Keratinocyte (primary cell): Measurements from ENCODE around the gene PRCP. TPM values are rescaled to one million over a fixed set of nuclear protein-coding genes. Genes with fewer than 3 reads are reported as not detected.
A peak's percentile ranks its signal among the peaks of the same experiment; 100 is the strongest.
"Not testable (repeated sequence)": the region's sequence is repeated elsewhere in the genome, so short reads cannot be mapped to it uniquely, and the experiment has no call there.

Experiments used
- DNase-seq: peaks from one replicate; pipeline ENCODE4 v3.0.0-alpha.2; 2011; ENCODE audit warnings: low read depth, missing footprints, low spot score
- FAIRE-seq: peaks from 2 replicates; lab custom pipeline; 2011; peaks lifted over from hg19 to GRCh38; lab: Jason Lieb, UNC
- H2AFZ ChIP-seq: 2 replicates; pipeline ENCODE4 v1.6.0; 2012; ENCODE audit warnings: low read length, control low read depth, inconsistent platforms; ENCODE audit not compliant: control insufficient read depth
- H3K27ac ChIP-seq: 2 replicates; pipeline ENCODE4 v1.5.1; 2011; ENCODE audit warnings: low read length; ENCODE audit not compliant: control insufficient read depth, insufficient read depth
- H3K27me3 ChIP-seq: 3 replicates; pipeline ENCODE4 v1.6.0; 2011; ENCODE audit warnings: low read length; ENCODE audit not compliant: control insufficient read depth, insufficient read depth; ENCODE audit errors: extremely low read depth
- H3K36me3 ChIP-seq, 2 experiments: 2 replicates in 1 of 2; 3 replicates in 1 of 2; pipeline ENCODE4 v1.5.1; 2011; ENCODE audit warnings: low read length in 2 of 2, mild to moderate bottlenecking in 1 of 2; ENCODE audit not compliant: control insufficient read depth in 2 of 2, insufficient read depth in 2 of 2; ENCODE audit errors: extremely low read depth in 1 of 2
- H3K4me1 ChIP-seq: 3 replicates; pipeline ENCODE4 v1.5.1; 2011; ENCODE audit warnings: low read length; ENCODE audit not compliant: control insufficient read depth, insufficient read depth; ENCODE audit errors: extremely low read depth
- H3K4me2 ChIP-seq: 3 replicates; pipeline ENCODE4 v1.6.0; 2011; ENCODE audit warnings: low read depth, low read length; ENCODE audit not compliant: control insufficient read depth, insufficient read depth; ENCODE audit errors: extremely low read depth
- H3K4me3 ChIP-seq, 3 experiments: fragments of 200-600 bp in 1 of 3; sonication (generic) in 1 of 3; 2 replicates in 2 of 3; 3 replicates in 1 of 3; pipeline ENCODE4 v1.5.1; 2011 to 2016; ENCODE audit warnings: low read length in 3 of 3, mild to moderate bottlenecking in 3 of 3, control low read depth in 2 of 3, inconsistent platforms in 1 of 3, low read depth in 1 of 3, mixed read lengths in 1 of 3, mixed run types in 1 of 3, moderate library complexity in 1 of 3; ENCODE audit not compliant: control insufficient read depth in 2 of 3, insufficient read depth in 2 of 3; ENCODE audit errors: extremely low read depth in 1 of 3
- H3K79me2 ChIP-seq: 2 replicates; pipeline ENCODE4 v1.6.0; 2012; ENCODE audit warnings: low read length; ENCODE audit not compliant: control insufficient read depth, insufficient read depth
- H3K9ac ChIP-seq: 3 replicates; pipeline ENCODE4 v1.6.0; 2011; ENCODE audit warnings: low read length; ENCODE audit not compliant: control insufficient read depth, insufficient read depth; ENCODE audit errors: extremely low read depth
- H3K9me1 ChIP-seq: 3 replicates; pipeline ENCODE4 v1.6.0; 2011; ENCODE audit warnings: low read length; ENCODE audit not compliant: control insufficient read depth, insufficient read depth; ENCODE audit errors: extremely low read depth
- H3K9me3 ChIP-seq: 2 replicates; pipeline ENCODE4 v1.5.1; 2012; ENCODE audit warnings: low read depth, low read length; ENCODE audit not compliant: control insufficient read depth
- H4K20me1 ChIP-seq: 3 replicates; pipeline ENCODE4 v1.6.0; 2011; ENCODE audit warnings: low read length; ENCODE audit not compliant: control insufficient read depth, insufficient read depth; ENCODE audit errors: extremely low read depth
- EZH2 ChIP-seq: IDR thresholded peaks from one replicate; pipeline ENCODE4 v1.6.1; 2012; ENCODE audit warnings: inconsistent platforms, mild to moderate bottlenecking, low read length, moderate library complexity
- dilution Hi-C: fragments of 300-500 bp; cut with MboI; formaldehyde crosslinking; loops from one replicate; pipeline ENCODE4 v1.7.0; 2020; ENCODE audit warnings: low sequenced_read_pairs; ENCODE audit not compliant: extremely low pct_ligation_motif_present
- polyA plus RNA-seq, 5 experiments: library from polyadenylated mRNA; depleted of rRNA in 3 of 5; stranded (reverse) in 3 of 5; stranded (forward) in 1 of 5; unstranded in 1 of 5; fragments of >200 nt; gene quantifications; 1 replicate in 1 of 5; 2 replicates in 3 of 5; 3 replicates in 1 of 5; pipeline versions ENCODE4 v1.2.1 to v1.2.3, GENCODE V29; 2011 to 2012; ENCODE audit warnings: missing spikeins in 2 of 5, low read depth in 1 of 5, low replicate concordance in 1 of 5
- TF ChIP-seq, protein P1 (sequence below), 3 experiments: IDR thresholded peaks in 1 of 3; conservative IDR thresholded peaks in 1 of 3; optimal IDR thresholded peaks in 1 of 3; 2 replicates in 2 of 3; 3 replicates in 1 of 3; pipeline versions ENCODE3 to v1.5.1; 2011; ENCODE audit warnings: low read length in 3 of 3, mild to moderate bottlenecking in 3 of 3, moderate library complexity in 2 of 3, control low read depth in 1 of 3, inconsistent platforms in 1 of 3; ENCODE audit not compliant: insufficient read depth in 2 of 3; ENCODE audit errors: extremely low read depth in 1 of 3

Gene PRCP
- polyA plus RNA-seq, 1 donor (not counting 4 experiments of a cell fraction or from before 2014, with no cell fraction given) = 43.5 TPM

DNA sequence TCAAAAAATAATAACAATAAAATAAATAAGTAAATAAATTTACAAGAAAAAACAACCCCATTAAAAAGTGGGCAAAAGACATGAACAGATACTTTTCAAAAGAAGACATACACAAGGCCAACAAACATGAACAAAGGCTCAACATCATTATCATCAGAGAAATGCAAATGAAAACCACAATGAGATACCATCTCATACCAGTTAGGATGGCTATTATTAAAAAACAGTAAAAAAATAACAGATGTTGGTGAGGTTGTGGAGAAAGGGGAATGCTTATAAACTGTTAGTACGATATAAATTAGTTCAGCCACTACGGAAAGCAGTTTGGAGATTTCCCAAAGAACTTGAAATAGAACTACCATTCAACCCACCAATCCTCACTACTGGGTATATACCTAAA is 44.6 kb downstream of the PRCP start:
- dilution Hi-C loops = no loop called here
- H4K20me1 ChIP-seq = no peaks in the 10 kb centered on the region
- TF ChIP-seq EZH2 = no peak
- TF ChIP-seq, protein P1, sequence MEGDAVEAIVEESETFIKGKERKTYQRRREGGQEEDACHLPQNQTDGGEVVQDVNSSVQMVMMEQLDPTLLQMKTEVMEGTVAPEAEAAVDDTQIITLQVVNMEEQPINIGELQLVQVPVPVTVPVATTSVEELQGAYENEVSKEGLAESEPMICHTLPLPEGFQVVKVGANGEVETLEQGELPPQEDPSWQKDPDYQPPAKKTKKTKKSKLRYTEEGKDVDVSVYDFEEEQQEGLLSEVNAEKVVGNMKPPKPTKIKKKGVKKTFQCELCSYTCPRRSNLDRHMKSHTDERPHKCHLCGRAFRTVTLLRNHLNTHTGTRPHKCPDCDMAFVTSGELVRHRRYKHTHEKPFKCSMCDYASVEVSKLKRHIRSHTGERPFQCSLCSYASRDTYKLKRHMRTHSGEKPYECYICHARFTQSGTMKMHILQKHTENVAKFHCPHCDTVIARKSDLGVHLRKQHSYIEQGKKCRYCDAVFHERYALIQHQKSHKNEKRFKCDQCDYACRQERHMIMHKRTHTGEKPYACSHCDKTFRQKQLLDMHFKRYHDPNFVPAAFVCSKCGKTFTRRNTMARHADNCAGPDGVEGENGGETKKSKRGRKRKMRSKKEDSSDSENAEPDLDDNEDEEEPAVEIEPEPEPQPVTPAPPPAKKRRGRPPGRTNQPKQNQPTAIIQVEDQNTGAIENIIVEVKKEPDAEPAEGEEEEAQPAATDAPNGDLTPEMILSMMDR (optimal IDR thresholded peaks at IDR 0.05 in 1 of 3, IDR thresholded peaks at IDR 0.05 in 1 of 3, conservative IDR thresholded peaks at IDR 0.05 in 1 of 3; ENCODE audit: extremely low read depth in 1 of 3, insufficient read depth in 2 of 3, low read length in 3 of 3) = no peak
- H3K9me1 ChIP-seq = no peaks in the 10 kb centered on the region
- no peak overlapping the region for H3K4me3 ChIP-seq
- DNase-seq (no peak), FAIRE-seq (no peak)
- H3K9ac ChIP-seq = no peak overlapping the region
- no peaks in the 10 kb centered on the region for H3K9me3 ChIP-seq
- H3K36me3 ChIP-seq = no peaks in the 10 kb centered on the region
- no peak overlapping the region for H3K4me2 ChIP-seq
- H3K27ac ChIP-seq = no peak overlapping the region
- H2AFZ ChIP-seq = no peak overlapping the region
- peaks cover 31% of the 10 kb centered on the region for H3K4me1 ChIP-seq
- H3K27me3 ChIP-seq = no peaks in the 10 kb centered on the region
- H3K79me2 ChIP-seq = peaks cover 2% of the 10 kb centered on the region

DNA sequence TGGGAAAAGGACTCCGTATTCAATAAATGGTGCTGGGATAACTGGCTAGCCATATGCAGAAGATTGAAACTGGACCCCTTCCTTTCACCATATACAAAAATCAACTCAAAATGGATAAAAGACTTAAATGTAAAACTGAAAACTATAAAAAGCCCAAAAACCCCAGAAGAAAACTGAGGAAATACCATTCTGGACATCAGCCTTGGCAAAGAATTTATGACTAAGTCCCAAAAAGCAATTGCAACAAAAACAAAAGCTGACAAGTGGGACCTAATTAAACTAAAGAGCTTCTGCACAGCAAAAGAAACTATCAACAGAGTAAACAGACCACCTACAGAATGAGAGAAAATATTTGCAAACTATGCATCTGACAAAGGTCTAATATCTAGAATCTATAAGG is 45.3 kb downstream of the PRCP start:
- H3K9me3 ChIP-seq, H3K27ac ChIP-seq, H4K20me1 ChIP-seq, H3K9ac ChIP-seq, H3K4me2 ChIP-seq, dilution Hi-C loops, H3K9me1 ChIP-seq, DNase-seq, H3K27me3 ChIP-seq, FAIRE-seq, H3K4me3 ChIP-seq, H2AFZ ChIP-seq, H3K79me2 ChIP-seq, H3K36me3 ChIP-seq: not testable (repeated sequence)
- peaks cover 31% of the 10 kb centered on the region for H3K4me1 ChIP-seq

DNA sequence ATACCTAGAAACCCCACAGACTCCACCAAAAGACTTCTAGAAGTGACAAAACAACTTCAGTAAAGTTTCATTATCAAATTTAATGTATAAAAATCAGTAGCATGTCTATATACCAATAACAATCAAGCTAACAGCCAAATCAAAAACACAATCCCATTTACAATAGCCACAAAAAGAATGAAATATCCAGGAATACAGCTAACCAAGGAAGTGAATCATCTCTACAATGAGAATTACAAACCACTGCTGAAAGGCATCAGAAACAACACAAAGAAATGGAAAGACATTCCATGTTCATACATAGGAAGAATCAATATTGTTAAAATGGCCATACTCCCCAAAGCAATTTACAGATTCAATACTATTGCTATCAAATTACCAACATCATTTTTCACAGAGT is 46.0 kb downstream of the PRCP start:
- Histone ChIP-seq H3K36me3 (no peaks in the 10 kb centered on the region), H3K4me1 (peaks cover 26% of the 10 kb centered on the region), H4K20me1 (no peaks in the 10 kb centered on the region), H3K9me3 (no peaks in the 10 kb centered on the region), H3K27me3 (no peaks in the 10 kb centered on the region), H3K9me1 (no peaks in the 10 kb centered on the region), H3K79me2 (peaks cover 2% of the 10 kb centered on the region), H3K4me3 (no peak overlapping the region), H3K9ac (no peak overlapping the region), H2AFZ (no peak overlapping the region), H3K27ac (no peak overlapping the region), H3K4me2 (peak overlapping the region; percentile 32)
- DNase-seq (no peak), FAIRE-seq (no peak)
- dilution Hi-C loops = no loop called here
- TF ChIP-seq, protein P1 (optimal IDR thresholded peaks at IDR 0.05 in 1 of 3, IDR thresholded peaks at IDR 0.05 in 1 of 3, conservative IDR thresholded peaks at IDR 0.05 in 1 of 3; ENCODE audit: extremely low read depth in 1 of 3, insufficient read depth in 2 of 3, low read length in 3 of 3) = no peak
- no peak for TF ChIP-seq EZH2
